CD4-positive, alpha-beta T cell (primary cell): ENCODE measurements around the gene ADAMTSL1. TPM values are rescaled to one million over a fixed set of nuclear protein-coding genes. Genes with fewer than 3 reads are reported as not detected.

Experiments
- ATAC-seq: fragments of 200-7000 bp; cut with Tn5 transposase; one replicate; pipeline ENCODE4 v1.10.0; 2022; ENCODE audit warnings: mild to moderate bottlenecking; ENCODE audit not compliant: poor library complexity
- CTCF ChIA-PET: fragments of 350-600 bp; sonication (Branson Sonifier 250); formaldehyde crosslinking; loops from one replicate; lab custom pipeline; 2021; ENCODE audit warnings: antibody characterized with exemption, inconsistent platforms; lab: Charles Lee
- POLR2A ChIA-PET: fragments of 350-600 bp; sonication (Branson Sonifier 250); formaldehyde crosslinking; loops from one replicate; lab custom pipeline; 2021; ENCODE audit warnings: antibody characterized with exemption, inconsistent platforms; lab: Charles Lee
- DNase-seq, 14 experiments: peaks; one replicate each; pipeline ENCODE4 v3.0.0-alpha.2; 2013 to 2020; ENCODE audit warnings: mixed read lengths in 2 of 14
- H3K27ac ChIP-seq, 2 donors: one replicate each; pipeline versions ENCODE4 v1.5.1 to v1.7.0; 2013; ENCODE audit warnings: low read length in 2 of 2, low read depth in 1 of 2, mild to moderate bottlenecking in 1 of 2
- H3K27me3 ChIP-seq, 2 experiments: 1 replicate in 1 of 2; 2 replicates in 1 of 2; pipeline versions ENCODE4 v1.6.1 to v1.7.0; 2013; ENCODE audit warnings: low read length in 2 of 2, control low read depth in 1 of 2, mild to moderate bottlenecking in 1 of 2, moderate library complexity in 1 of 2; ENCODE audit not compliant: insufficient read depth in 2 of 2, control insufficient read depth in 1 of 2
- H3K36me3 ChIP-seq: one replicate; pipeline ENCODE4 v1.6.1; 2013; ENCODE audit warnings: low read length, control low read depth; ENCODE audit not compliant: insufficient read depth
- H3K4me1 ChIP-seq: one replicate; pipeline ENCODE4 v1.6.1; 2013; ENCODE audit warnings: low read length, control low read depth; ENCODE audit not compliant: insufficient read depth
- H3K4me3 ChIP-seq: one replicate; pipeline ENCODE4 v1.5.1; 2013; ENCODE audit warnings: mild to moderate bottlenecking, low read length, moderate library complexity
- H3K9me3 ChIP-seq, 2 experiments: 1 replicate in 1 of 2; 2 replicates in 1 of 2; pipeline versions ENCODE4 v1.6.1 to v1.7.0; 2013; ENCODE audit warnings: low read length in 2 of 2, mild to moderate bottlenecking in 2 of 2, control low read depth in 1 of 2, moderate library complexity in 1 of 2; ENCODE audit not compliant: control insufficient read depth in 1 of 2, insufficient read depth in 1 of 2
- H3K27ac Mint-ChIP-seq: one replicate; pipeline ENCODE4 v1.8.0; 2020; ENCODE audit warnings: mixed read lengths
- H3K27me3 Mint-ChIP-seq: one replicate; pipeline ENCODE4 v1.8.0; 2021; ENCODE audit warnings: mixed read lengths
- H3K36me3 Mint-ChIP-seq: one replicate; pipeline ENCODE4 v1.8.0; 2021; ENCODE audit warnings: low read depth, mixed read lengths
- H3K4me1 Mint-ChIP-seq: one replicate; pipeline ENCODE4 v1.8.0; 2021; ENCODE audit warnings: low read depth, mixed read lengths
- H3K4me3 Mint-ChIP-seq: one replicate; pipeline ENCODE4 v1.8.0; 2020; ENCODE audit warnings: mild to moderate bottlenecking, mixed read lengths
- H3K9me3 Mint-ChIP-seq: one replicate; pipeline ENCODE4 v1.8.0; 2020; ENCODE audit warnings: mixed read lengths
- intact Hi-C, 2 experiments: fragments of 100-400 bp; cut with DNase I in 1 of 2; cut with micrococcal nuclease in 1 of 2; formaldehyde crosslinking; loops; one replicate each; pipeline versions ENCODE4 v1.15.1 to v1.9.0; 2023 to 2025; cut with DNase I, micrococcal nuclease
- total RNA-seq, 174 experiments: library from RNA in 2 of 174; stranded (reverse) in 2 of 174; gene quantifications; one replicate each; pipeline ENCODE4 v1.2.3 and lab custom pipeline; 2021 to 2026
- TF ChIP-seq, protein P1 (sequence below): fragments of 200-600 bp; IDR thresholded peaks from one replicate; pipeline ENCODE4 v1.8.0; 2022; ENCODE audit warnings: antibody characterized with exemption, mild to moderate bottlenecking

Gene ADAMTSL1
- total RNA-seq, 2 experiments from 2014 or later, result not detected

DNA sequence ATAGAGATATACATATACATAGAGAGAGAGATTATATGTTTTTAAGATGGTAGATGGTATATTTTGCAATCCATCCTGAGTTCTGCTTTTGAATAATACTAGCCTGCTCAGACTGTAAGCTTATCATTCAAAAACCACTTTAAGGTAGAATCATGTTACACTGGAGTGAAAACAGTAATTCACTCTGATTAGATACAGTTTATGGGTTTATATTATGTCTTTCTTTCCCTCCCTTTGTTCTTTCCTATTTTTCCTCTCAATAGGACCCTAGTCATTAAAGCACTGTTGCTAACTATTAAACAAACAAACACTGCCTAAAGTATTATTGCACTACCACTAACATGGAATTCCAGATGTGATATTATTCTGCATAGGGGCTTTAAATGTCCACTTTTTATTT lies 202.0 kb downstream of the ADAMTSL1 start:
- Histone ChIP-seq H3K27ac (no peak overlapping the region), H3K9me3 (no peaks in the 10 kb centered on the region), H3K27me3 (peaks cover 0 to 3% of the 10 kb centered on the region in 2 experiments), H3K4me1 (no peaks in the 10 kb centered on the region), H3K4me3 (no peak overlapping the region), H3K36me3 (no peaks in the 10 kb centered on the region)
- no peaks in the 10 kb centered on the region for H3K9me3 Mint-ChIP-seq
- CTCF ChIA-PET, result no interaction called here
- ATAC-seq (no peak), DNase-seq (no peak)
- H3K4me1 Mint-ChIP-seq, result no peaks in the 10 kb centered on the region
- no peak overlapping the region for H3K27ac Mint-ChIP-seq
- H3K36me3 Mint-ChIP-seq, result no peaks in the 10 kb centered on the region
- POLR2A ChIA-PET, result no interaction called here
- TF ChIP-seq, protein P1, sequence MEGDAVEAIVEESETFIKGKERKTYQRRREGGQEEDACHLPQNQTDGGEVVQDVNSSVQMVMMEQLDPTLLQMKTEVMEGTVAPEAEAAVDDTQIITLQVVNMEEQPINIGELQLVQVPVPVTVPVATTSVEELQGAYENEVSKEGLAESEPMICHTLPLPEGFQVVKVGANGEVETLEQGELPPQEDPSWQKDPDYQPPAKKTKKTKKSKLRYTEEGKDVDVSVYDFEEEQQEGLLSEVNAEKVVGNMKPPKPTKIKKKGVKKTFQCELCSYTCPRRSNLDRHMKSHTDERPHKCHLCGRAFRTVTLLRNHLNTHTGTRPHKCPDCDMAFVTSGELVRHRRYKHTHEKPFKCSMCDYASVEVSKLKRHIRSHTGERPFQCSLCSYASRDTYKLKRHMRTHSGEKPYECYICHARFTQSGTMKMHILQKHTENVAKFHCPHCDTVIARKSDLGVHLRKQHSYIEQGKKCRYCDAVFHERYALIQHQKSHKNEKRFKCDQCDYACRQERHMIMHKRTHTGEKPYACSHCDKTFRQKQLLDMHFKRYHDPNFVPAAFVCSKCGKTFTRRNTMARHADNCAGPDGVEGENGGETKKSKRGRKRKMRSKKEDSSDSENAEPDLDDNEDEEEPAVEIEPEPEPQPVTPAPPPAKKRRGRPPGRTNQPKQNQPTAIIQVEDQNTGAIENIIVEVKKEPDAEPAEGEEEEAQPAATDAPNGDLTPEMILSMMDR, result no peak
- no peak overlapping the region for H3K4me3 Mint-ChIP-seq
- intact Hi-C loops, result loop anchor here in 1 of 2 experiments (10.0 kb wide), 1 partner anchor 61 kb away; no protein-coding TSS in a partner anchor
- H3K27me3 Mint-ChIP-seq, result peaks cover 5% of the 10 kb centered on the region

DNA sequence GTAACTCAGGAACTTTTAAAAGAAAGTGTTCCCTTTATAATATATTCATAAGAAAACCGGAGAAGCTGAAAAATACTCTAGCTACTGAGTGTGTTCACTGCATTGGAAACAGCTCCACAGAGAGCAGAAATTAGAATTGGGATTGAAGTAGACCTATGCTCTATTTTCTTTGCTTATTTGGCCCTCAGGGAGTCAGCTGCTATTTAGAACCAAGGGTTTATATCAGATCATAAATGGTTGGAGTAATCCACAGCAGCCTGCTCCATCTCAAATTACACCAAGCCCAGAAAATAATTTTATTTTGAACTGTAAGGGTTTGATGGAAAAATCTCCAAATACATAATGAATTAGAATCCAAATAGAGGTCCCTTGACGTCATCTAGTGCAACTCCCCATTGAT lies 202.6 kb downstream of the ADAMTSL1 start:
- Mint-ChIP-seq H3K27me3 (peaks cover 5% of the 10 kb centered on the region), H3K4me1 (no peaks in the 10 kb centered on the region), H3K36me3 (no peaks in the 10 kb centered on the region), H3K4me3 (no peak overlapping the region), H3K9me3 (no peaks in the 10 kb centered on the region), H3K27ac (no peak overlapping the region)
- ChIA-PET CTCF (no interaction called here), POLR2A (no interaction called here)
- Histone ChIP-seq H3K36me3 (no peaks in the 10 kb centered on the region), H3K27me3 (peaks cover 0 to 3% of the 10 kb centered on the region in 2 experiments), H3K9me3 (no peaks in the 10 kb centered on the region), H3K27ac (no peak overlapping the region), H3K4me3 (no peak overlapping the region), H3K4me1 (no peaks in the 10 kb centered on the region)
- DNase-seq, result no peak
- TF ChIP-seq, protein P1, result no peak
- ATAC-seq, result no peak
- intact Hi-C loops, result loop anchor here in 1 of 2 experiments (10.0 kb wide), 1 partner anchor 62 kb away; no protein-coding TSS in a partner anchor

DNA sequence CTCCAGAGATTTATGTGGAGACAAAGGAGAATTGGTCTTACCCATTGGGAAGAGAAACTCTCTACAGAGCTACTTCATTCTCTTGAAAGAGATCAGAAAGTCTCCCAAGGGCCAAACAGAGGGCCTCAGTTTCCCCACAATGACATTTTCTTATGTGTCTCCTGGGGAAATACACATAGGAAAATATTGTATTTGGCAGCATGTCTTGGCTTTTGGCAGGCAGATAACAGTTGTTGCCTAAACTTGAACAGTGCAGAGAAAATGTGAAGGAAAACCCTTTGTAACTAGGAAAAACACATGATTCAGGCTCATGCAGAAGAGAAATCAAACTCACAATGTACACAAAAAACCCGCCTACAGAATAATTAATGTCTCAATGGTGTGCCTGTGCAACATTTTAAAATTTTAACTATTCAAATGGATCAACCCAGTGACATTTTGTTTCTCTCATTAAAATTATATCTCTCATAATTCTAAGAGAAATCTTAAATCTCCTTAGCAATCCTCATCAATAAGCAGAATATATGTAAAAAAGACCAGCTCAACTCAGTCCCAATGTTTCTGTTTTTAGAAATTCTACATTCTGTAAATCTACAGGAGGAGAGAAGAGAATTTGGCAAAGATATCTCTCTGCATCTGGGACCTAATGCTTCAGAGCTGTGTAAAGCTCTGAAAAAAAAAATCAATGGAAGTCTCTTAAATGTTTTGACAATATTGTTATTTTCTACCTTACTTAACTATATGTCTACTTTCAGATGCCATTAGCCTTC lies 205.1 kb downstream of the ADAMTSL1 start:
- intact Hi-C loops, result loop anchor here in 1 of 2 experiments (10.0 kb wide), 1 partner anchor 64 kb away; no protein-coding TSS in a partner anchor
- Mint-ChIP-seq H3K27me3 (peaks cover 5% of the 10 kb centered on the region), H3K27ac (no peak overlapping the region), H3K4me1 (no peaks in the 10 kb centered on the region), H3K9me3 (no peaks in the 10 kb centered on the region), H3K36me3 (no peaks in the 10 kb centered on the region), H3K4me3 (no peak overlapping the region)
- Histone ChIP-seq H3K9me3 (no peaks in the 10 kb centered on the region), H3K36me3 (no peaks in the 10 kb centered on the region), H3K27ac (no peak overlapping the region), H3K4me1 (no peaks in the 10 kb centered on the region), H3K4me3 (no peak overlapping the region), H3K27me3 (peaks cover 0 to 3% of the 10 kb centered on the region in 2 experiments)
- TF ChIP-seq, protein P1, result no peak
- DNase-seq (no peak), ATAC-seq (no peak)
- POLR2A ChIA-PET, result no interaction called here
- CTCF ChIA-PET, result no interaction called here
